K562 (cell line): ENCODE data around the gene TP73. TPM values are rescaled to one million over a fixed set of nuclear protein-coding genes. Genes with fewer than 3 reads are reported as not detected.

Source experiments
- ATAC-seq: fragments of 200-7000 bp; cut with Tn5 transposase; 3 replicates; pipeline ENCODE4 v1.9.1; 2020; ENCODE audit warnings: moderate library complexity
- BruUV-seq: library from RNA; stranded (reverse); fragments of 400-500 nt; replicated peaks from 2 replicates; lab custom pipeline; 2021; lab: Mats Ljungman, UMichigan
- CTCF ChIA-PET: fragments of 300-600 bp; formaldehyde crosslinking; extraction: SDS; loops from one replicate; lab custom pipeline; 2021; ENCODE audit warnings: low intra/inter-chr PET ratio; lab: Yijun Ruan, JAX
- POLR2A ChIA-PET: fragments of 300-600, 350-650 bp; sonication (Branson Sonifier 250); formaldehyde crosslinking; extraction: SDS; loops from one replicate; lab custom pipeline; 2021; ENCODE audit warnings: antibody characterized with exemption, inconsistent platforms; lab: Yijun Ruan, JAX
- DNase-seq, 4 experiments: peaks; one replicate each; pipeline versions ENCODE4 v3.0.0 to v3.0.0-alpha.2; 2011 to 2018; ENCODE audit warnings: low spot score in 3 of 4, mixed read lengths in 3 of 4; ENCODE audit errors: extremely low read depth in 1 of 4
- FAIRE-seq: peaks from 2 replicates; lab custom pipeline; 2011; peaks lifted over from hg19 to GRCh38; lab: Jason Lieb, UNC
- H2AFZ ChIP-seq: 2 replicates; pipeline ENCODE4 v1.6.0; 2011; ENCODE audit warnings: low read depth, low read length, control low read depth, inconsistent platforms
- H3K27ac ChIP-seq: fragments of 200-600 bp; 3 replicates; pipeline ENCODE4 v1.8.0; 2011; ENCODE audit warnings: low read depth, mild to moderate bottlenecking, control low read depth, inconsistent platforms, low read length, moderate library complexity, mixed read lengths; ENCODE audit errors: extremely low read depth
- H3K27me3 ChIP-seq, 2 experiments: fragments of 300-600 bp in 1 of 2; 2 replicates in 1 of 2; 3 replicates in 1 of 2; pipeline versions ENCODE4 v1.6.0 to v1.8.0; 2011; ENCODE audit warnings: inconsistent platforms in 2 of 2, low read length in 2 of 2, mild to moderate bottlenecking in 1 of 2, mixed read lengths in 1 of 2, moderate library complexity in 1 of 2; ENCODE audit not compliant: control insufficient read depth in 2 of 2, insufficient read depth in 2 of 2
- H3K36me3 ChIP-seq: fragments of 300-600 bp; 3 replicates; pipeline ENCODE4 v1.8.0; 2011; ENCODE audit warnings: mild to moderate bottlenecking, low read length, inconsistent platforms; ENCODE audit not compliant: control insufficient read depth, insufficient read depth
- H3K4me1 ChIP-seq, 2 experiments: fragments of 200-600 bp in 1 of 2; replicated peaks in 1 of 2; 2 replicates in 1 of 2; 3 replicates in 1 of 2; pipeline versions ENCODE4 v1.5.1 to v1.8.0; 2011; ENCODE audit warnings: inconsistent platforms in 2 of 2, low read length in 2 of 2, mild to moderate bottlenecking in 1 of 2, mixed read lengths in 1 of 2, moderate library complexity in 1 of 2; ENCODE audit not compliant: control insufficient read depth in 2 of 2, insufficient read depth in 2 of 2
- H3K4me2 ChIP-seq: 2 replicates; pipeline ENCODE4 v1.6.1; 2011; ENCODE audit warnings: low read length, control low read depth, inconsistent platforms, mixed read lengths; ENCODE audit not compliant: insufficient read depth
- H3K4me3 ChIP-seq: fragments of 200-600 bp; sonication (generic), shearing (Covaris generic); 2 replicates; pipeline ENCODE4 v1.5.1; 2016; ENCODE audit warnings: control low read depth, inconsistent platforms
- H3K79me2 ChIP-seq: fragments of 200-600 bp; 3 replicates; pipeline ENCODE4 v1.8.0; 2011; ENCODE audit warnings: low read length, inconsistent platforms; ENCODE audit not compliant: control insufficient read depth, insufficient read depth
- H3K9ac ChIP-seq, 2 experiments: 2 replicates each; pipeline versions ENCODE4 v1.6.0 to v1.6.1; 2011; ENCODE audit warnings: low read depth in 2 of 2, low read length in 2 of 2, control low read depth in 1 of 2, inconsistent platforms in 1 of 2, mild to moderate bottlenecking in 1 of 2, mixed read lengths in 1 of 2; ENCODE audit not compliant: insufficient read depth in 1 of 2
- H3K9me1 ChIP-seq: one replicate; pipeline ENCODE4 v1.6.0; 2011; ENCODE audit warnings: inconsistent platforms, mild to moderate bottlenecking, low read length, moderate library complexity; ENCODE audit not compliant: control insufficient read depth, insufficient read depth
- H3K9me3 ChIP-seq: replicated peaks from 2 replicates; pipeline ENCODE4 v1.5.1; 2011; ENCODE audit warnings: low read depth, low read length, inconsistent platforms; ENCODE audit not compliant: control insufficient read depth, insufficient read depth
- H4K20me1 ChIP-seq: replicated peaks from 2 replicates; pipeline ENCODE4 v1.6.1; 2011; ENCODE audit warnings: low read length, inconsistent platforms, mixed read lengths; ENCODE audit not compliant: control insufficient read depth, insufficient read depth
- CBX2 ChIP-seq: fragments of 200-600 bp; sonication (generic); IDR thresholded peaks from one replicate; pipeline ENCODE4 v1.6.1; 2012; ENCODE audit warnings: mild to moderate bottlenecking, low read length, inconsistent platforms; ENCODE audit not compliant: insufficient read depth, poor library complexity, severe bottlenecking
- DLX4 ChIP-seq: fragments of 250-450 bp; sonication (Bioruptor Pico); IDR thresholded peaks from 2 replicates; pipeline ENCODE4 v1.6.1; 2021; ENCODE audit warnings: mild to moderate bottlenecking
- HINFP ChIP-seq: fragments of 450-650 bp; conservative IDR thresholded peaks from 2 replicates; pipeline ENCODE4 v1.6.1; 2016; ENCODE audit warnings: missing genetic modification characterization, low read depth, mild to moderate bottlenecking, control low read depth, missing compliant biosample characterization
- MAX ChIP-seq: sonication (generic); formaldehyde crosslinking; IDR thresholded peaks from 2 replicates; pipeline ENCODE4 v1.9.0; 2022; ENCODE audit warnings: mild to moderate bottlenecking, missing genetic modification reagents
- PREB ChIP-seq: sonication (generic); formaldehyde crosslinking; IDR thresholded peaks from 2 replicates; pipeline ENCODE4 v1.8.1; 2023; ENCODE audit warnings: mild to moderate bottlenecking, missing genetic modification reagents
- WGBS: fragments of 100-300 bp; shearing (Covaris generic); methylation state at CpG from one replicate; pipeline ENCODE4 v1.1.6; 2016; ENCODE audit warnings: low coverage, mixed read lengths; ENCODE audit not compliant: insufficient coverage; ENCODE audit errors: missing lambda C conversion rate; 5-methylcytosine and 5-hydroxymethylcytosine counted together
- in situ Hi-C: fragments of 300-500 bp; cut with MboI; formaldehyde crosslinking; loops from 4 replicates; pipeline ENCODE4 v1.15.0; 2018; ENCODE audit warnings: inconsistent platforms, mixed read lengths
- intact Hi-C: fragments of 100-400 bp; cut with micrococcal nuclease; formaldehyde crosslinking; loops from 2 replicates; pipeline ENCODE4 v1.14.2; 2022
- polyA plus RNA-seq, 8 experiments: library from polyadenylated mRNA; depleted of rRNA in 4 of 8; stranded (reverse) in 5 of 8; unstranded in 3 of 8; fragments of >200 nt; fragmentation: Nextera tagmentation in 2 of 8; fragmentation: Illumina TruSeq in 1 of 8; extraction: Ambion mirVana in 2 of 8; extraction: Trizol in 1 of 8; gene quantifications; 2 replicates each; pipeline versions ENCODE4 v1.2.1 to v1.2.3, GENCODE V29; 2011 to 2014; ENCODE audit warnings: inconsistent platforms in 1 of 8, missing spikeins in 1 of 8
- total RNA-seq, 7 experiments: library from RNA; depleted of rRNA in 6 of 7; stranded (reverse); fragments of >200 nt in 6 of 7; fragmentation: Illumina TruSeq in 2 of 7; extraction: Trizol in 2 of 7; gene quantifications; 2 replicates each; pipeline versions ENCODE4 v1.2.1 to v1.2.3, GENCODE V29; 2011 to 2021; ENCODE audit warnings: low replicate concordance in 1 of 7

The TP73 gene
- total and polyA plus RNA-seq, 9 of the 15 experiments (the other 6 are each of a cell fraction or from before 2014, with no cell fraction given) = 0.07 to 1.6 (median 0.40) TPM; not detected in 2

- Histone ChIP-seq H3K4me1 (peaks cover 0 to 57% of the 10 kb centered on the region in 2 experiments; a peak in 2 of 5 replicates), H2AFZ (no peak overlapping the region), H3K4me2 (no peak overlapping the region), H4K20me1 (peaks cover 76% of the 10 kb centered on the region), H3K27ac (no peak overlapping the region), H3K79me2 (no peaks in the 10 kb centered on the region), H3K4me3 (no peak overlapping the region), H3K36me3 (no peaks in the 10 kb centered on the region), H3K9ac (no peak overlapping the region), H3K27me3 (peaks cover 62 to 98% of the 10 kb centered on the region in 2 experiments), H3K9me3 (no peaks in the 10 kb centered on the region), H3K9me1 (no peaks in the 10 kb centered on the region)
- ChIA-PET CTCF (no interaction called here), POLR2A (no interaction called here)
- ATAC-seq (no peak), DNase-seq (no peak), FAIRE-seq (no peak)
- BruUV-seq = no TSS peak
- in situ Hi-C loops (no loop called here), intact Hi-C loops (no loop called here)
- WGBS = 11% methylated on average over 11 of the region's 11 CpGs
- TF ChIP-seq HINFP (no peak), PREB (CRISPR knock-in tag) (no peak), MAX (CRISPR knock-in tag) (no peak), CBX2 (no peak), DLX4 (CRISPR knock-in tag) (no peak)
These were observed 55.6 kb downstream of the TP73 start for GRCh38 chr1:3707939-3708328.
